GM06990 (cell line): ENCODE data around the gene DENND6B.

Source experiments
- DNase-seq: peaks from one replicate; pipeline ENCODE4 v3.0.0-alpha.2; 2011; ENCODE audit not compliant: insufficient read length; ENCODE audit errors: extremely low read depth
- H3K27me3 ChIP-seq: replicated peaks from 2 replicates; pipeline ENCODE4 v1.6.0; 2011; ENCODE audit warnings: low read length; ENCODE audit not compliant: control insufficient read depth, insufficient read depth
- H3K36me3 ChIP-seq: 2 replicates; pipeline ENCODE4 v1.5.1; 2011; ENCODE audit warnings: low read length; ENCODE audit not compliant: control insufficient read depth, insufficient read depth
- H3K4me3 ChIP-seq: replicated peaks from 2 replicates; pipeline ENCODE4 v1.5.1; 2011; ENCODE audit warnings: low read depth, mild to moderate bottlenecking, control low read depth, low read length
- TF ChIP-seq, protein P1 (sequence below): IDR thresholded peaks from 2 replicates; pipeline ENCODE4 v1.5.1; 2011; ENCODE audit warnings: low read length, control low read depth, mild to moderate bottlenecking, inconsistent platforms; ENCODE audit not compliant: insufficient read depth, poor library complexity, severe bottlenecking

The DENND6B gene

DNA sequence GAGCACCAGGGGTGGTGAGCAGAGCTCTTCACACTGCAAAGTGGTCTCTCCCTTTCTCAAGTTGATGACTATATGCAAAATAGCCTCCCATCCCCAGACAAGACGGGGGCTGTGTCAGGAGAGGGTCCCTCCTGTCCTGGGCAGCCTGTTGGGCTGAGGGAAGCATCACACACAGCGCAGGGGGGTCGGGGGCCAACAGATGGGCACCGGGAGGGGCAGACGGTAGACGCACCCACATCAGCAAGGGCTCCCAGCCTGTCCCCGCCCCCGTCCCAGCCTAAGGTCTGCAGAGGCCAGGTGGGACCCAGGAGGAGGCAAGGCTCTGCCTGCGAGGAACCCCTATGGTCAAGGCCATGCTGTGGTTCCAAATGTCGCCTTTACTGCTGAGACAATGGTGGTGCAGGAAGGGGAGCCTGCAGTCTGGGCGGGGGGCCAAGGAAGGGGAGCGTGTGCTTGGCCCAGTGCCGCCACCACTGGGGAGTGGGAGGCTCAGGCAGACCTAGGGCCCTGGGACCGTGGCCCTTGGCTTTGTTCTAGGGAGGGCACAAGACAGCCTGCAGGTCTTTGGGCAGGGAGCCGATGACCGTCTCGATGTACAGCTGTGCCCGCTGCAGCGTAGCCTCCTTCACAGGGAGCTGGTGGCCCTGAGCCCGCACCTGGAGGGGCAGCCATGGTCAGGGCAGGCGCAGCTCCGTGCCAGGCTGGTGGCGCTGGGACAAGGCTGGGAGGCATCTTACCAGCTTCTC is 15.0 kb downstream of the DENND6B start:
- Histone ChIP-seq H3K27me3 (no peaks in the 10 kb centered on the region), H3K36me3 (peaks cover 2% of the 10 kb centered on the region), H3K4me3 (no peak overlapping the region)
- TF ChIP-seq, protein P1, sequence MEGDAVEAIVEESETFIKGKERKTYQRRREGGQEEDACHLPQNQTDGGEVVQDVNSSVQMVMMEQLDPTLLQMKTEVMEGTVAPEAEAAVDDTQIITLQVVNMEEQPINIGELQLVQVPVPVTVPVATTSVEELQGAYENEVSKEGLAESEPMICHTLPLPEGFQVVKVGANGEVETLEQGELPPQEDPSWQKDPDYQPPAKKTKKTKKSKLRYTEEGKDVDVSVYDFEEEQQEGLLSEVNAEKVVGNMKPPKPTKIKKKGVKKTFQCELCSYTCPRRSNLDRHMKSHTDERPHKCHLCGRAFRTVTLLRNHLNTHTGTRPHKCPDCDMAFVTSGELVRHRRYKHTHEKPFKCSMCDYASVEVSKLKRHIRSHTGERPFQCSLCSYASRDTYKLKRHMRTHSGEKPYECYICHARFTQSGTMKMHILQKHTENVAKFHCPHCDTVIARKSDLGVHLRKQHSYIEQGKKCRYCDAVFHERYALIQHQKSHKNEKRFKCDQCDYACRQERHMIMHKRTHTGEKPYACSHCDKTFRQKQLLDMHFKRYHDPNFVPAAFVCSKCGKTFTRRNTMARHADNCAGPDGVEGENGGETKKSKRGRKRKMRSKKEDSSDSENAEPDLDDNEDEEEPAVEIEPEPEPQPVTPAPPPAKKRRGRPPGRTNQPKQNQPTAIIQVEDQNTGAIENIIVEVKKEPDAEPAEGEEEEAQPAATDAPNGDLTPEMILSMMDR, result no peak
- DNase-seq, result peak; percentile 13

GRCh38 chr22:50310949-50311444 is 15.8 kb downstream of the DENND6B start:
- H3K4me3 ChIP-seq, result no peak overlapping the region

DNA sequence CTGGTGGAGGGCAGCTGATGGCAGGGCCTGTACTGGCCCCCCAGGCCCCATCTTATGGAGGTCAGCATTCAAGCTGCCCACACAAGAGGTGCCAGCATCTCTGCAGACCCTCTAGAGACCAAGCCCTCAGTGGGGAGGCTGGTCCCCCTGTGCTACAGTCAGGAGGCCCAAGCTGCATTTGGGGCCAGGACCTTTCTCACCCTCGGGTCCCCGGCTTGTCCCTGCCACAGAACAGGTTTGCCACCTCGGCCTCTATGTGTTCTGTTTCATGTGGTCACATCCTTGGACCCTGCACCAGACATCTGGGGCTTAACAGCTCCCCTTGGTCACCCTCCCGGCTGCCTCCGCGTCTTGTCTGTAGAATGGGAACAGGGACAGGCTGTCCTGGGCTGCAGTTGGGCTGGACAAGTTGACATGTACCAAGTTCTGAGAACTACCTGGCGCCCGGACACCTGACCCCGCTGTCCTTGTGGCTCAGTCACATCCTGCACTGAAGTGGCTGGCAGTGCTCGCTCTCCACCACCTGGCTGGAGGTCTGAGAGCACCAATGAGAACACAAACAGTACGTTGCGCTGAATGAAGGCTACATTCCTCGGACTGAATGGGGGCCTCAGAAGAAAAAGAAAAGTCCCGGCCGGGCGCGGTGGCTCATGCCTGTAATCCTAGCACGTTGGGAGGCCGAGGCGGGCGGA is 16.6 kb downstream of the DENND6B start:
- Histone ChIP-seq H3K27me3 (no peaks in the 10 kb centered on the region), H3K36me3 (peaks cover 2% of the 10 kb centered on the region), H3K4me3 (no peak overlapping the region)
- peak; percentile 14 for DNase-seq
- TF ChIP-seq, protein P1, result no peak

More at GRCh38 chr22:50310949-50311444, 15.8 kb downstream of the DENND6B start:
- DNase-seq, result peak; percentile 3
- Histone ChIP-seq H3K36me3 (peaks cover 2% of the 10 kb centered on the region), H3K27me3 (no peaks in the 10 kb centered on the region)
- TF ChIP-seq, protein P1, result no peak

DNA sequence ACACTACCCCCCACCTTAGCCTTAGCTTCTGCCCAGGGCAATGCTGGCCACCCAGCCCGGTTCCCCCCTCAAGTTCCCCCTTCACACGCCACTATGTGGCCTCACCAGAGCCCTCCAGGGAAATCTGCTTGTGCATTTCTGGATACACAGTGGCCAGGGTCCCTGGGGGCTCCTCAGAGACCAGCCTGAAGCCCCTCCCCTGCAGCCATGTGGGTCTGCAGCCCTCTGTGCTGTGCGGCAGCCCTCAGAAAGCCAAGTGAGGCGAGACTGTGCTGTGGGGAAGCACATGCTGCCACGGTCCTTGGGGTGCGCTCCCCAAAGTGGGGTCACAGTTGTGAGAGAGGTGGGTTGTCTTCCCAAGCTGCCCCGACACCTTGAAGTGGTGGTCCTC is 17.2 kb downstream of the DENND6B start:
- H3K27me3 ChIP-seq, result no peaks in the 10 kb centered on the region
- H3K36me3 ChIP-seq, result peaks cover 2% of the 10 kb centered on the region
- DNase-seq, result peak; percentile 8
- TF ChIP-seq, protein P1, result no peak
- no peak overlapping the region for H3K4me3 ChIP-seq

DNA sequence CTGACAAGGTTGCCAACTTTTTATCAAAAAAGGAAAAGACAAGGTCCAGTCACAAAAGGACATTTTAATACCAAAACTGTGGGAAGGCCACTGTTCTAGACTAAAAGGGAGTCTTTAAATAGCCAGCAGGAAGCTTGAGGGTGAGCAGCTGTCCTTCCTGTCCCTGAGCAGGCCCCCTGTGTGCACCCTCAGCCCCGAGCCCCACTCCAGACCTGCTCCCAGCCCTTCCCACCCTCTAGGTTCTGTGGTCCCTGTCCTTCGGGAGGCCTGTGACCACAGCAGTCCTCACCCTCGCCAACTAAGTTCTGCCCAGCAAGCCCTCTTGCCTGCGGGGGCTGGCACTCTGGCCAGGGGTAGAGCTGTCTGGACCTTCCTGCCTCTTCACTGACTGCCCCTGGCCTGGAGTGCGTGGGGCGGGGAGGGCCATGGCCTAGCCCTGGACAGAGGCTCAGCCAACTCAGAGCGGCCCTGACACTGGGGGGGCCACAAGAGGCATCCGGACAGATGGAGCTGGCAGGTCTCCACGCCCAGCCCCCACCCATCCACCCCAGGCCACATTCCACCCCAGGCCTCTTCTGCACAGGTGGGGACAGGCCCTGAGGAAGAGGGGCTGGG is 17.7 kb downstream of the DENND6B start:
- peak; percentile 18 for DNase-seq
- Histone ChIP-seq H3K36me3 (peaks cover 2% of the 10 kb centered on the region), H3K27me3 (no peaks in the 10 kb centered on the region), H3K4me3 (no peak overlapping the region)
- TF ChIP-seq, protein P1, result no peak
